HepG2 (cell line): ENCODE results near the gene SPTA1. TPM values are rescaled to one million over a fixed set of nuclear protein-coding genes. Genes with fewer than 3 reads are reported as not detected.

Source experiments
- ATAC-seq: fragments of 200-7000 bp; cut with Tn5 transposase; 3 replicates; pipeline ENCODE4 v1.9.1; 2020; ENCODE audit warnings: mild to moderate bottlenecking, moderate library complexity
- BruUV-seq: library from RNA; stranded (reverse); fragments of 400-500 nt; replicated peaks from 2 replicates; lab custom pipeline; 2021; lab: Mats Ljungman, UMichigan
- CTCF ChIA-PET: fragments of 300-600 bp; formaldehyde crosslinking; extraction: SDS; loops from one replicate; lab custom pipeline; 2021; ENCODE audit warnings: low total read pairs, inconsistent platforms, low intra/inter-chr PET ratio; lab: Yijun Ruan, JAX
- POLR2A ChIA-PET: fragments of 350-600 bp; sonication (Branson Sonifier 250); formaldehyde crosslinking; loops from one replicate; lab custom pipeline; 2020; ENCODE audit warnings: antibody characterized with exemption, inconsistent platforms; lab: Yijun Ruan, JAX
- DNase-seq: peaks from one replicate; pipeline ENCODE4 v3.0.0-alpha.2; 2015; ENCODE audit warnings: low spot score
- FAIRE-seq: peaks from 3 replicates; lab custom pipeline; 2011; peaks lifted over from hg19 to GRCh38; lab: Jason Lieb, UNC
- H2AFZ ChIP-seq: one replicate; pipeline ENCODE4 v1.6.1; 2011; ENCODE audit warnings: low read length, inconsistent platforms
- H3K27ac ChIP-seq: fragments of 300-600 bp; 3 replicates; pipeline ENCODE4 v1.8.0; 2011; ENCODE audit warnings: mixed run types, mild to moderate bottlenecking, mixed read lengths, low read length, inconsistent platforms; ENCODE audit not compliant: insufficient read depth; ENCODE audit errors: extremely low read length
- H3K27me3 ChIP-seq, 2 experiments: fragments of 200-600 bp in 1 of 2; 2 replicates in 1 of 2; 3 replicates in 1 of 2; pipeline versions ENCODE4 v1.6.0 to v1.8.0; 2011; ENCODE audit warnings: low read length in 2 of 2, mild to moderate bottlenecking in 2 of 2, moderate library complexity in 2 of 2, inconsistent platforms in 1 of 2; ENCODE audit not compliant: insufficient read depth in 2 of 2, control insufficient read depth in 1 of 2
- H3K36me3 ChIP-seq, 2 experiments: fragments of 200-600 bp in 1 of 2; replicated peaks in 1 of 2; 2 replicates in 1 of 2; 3 replicates in 1 of 2; pipeline versions ENCODE4 v1.5.1 to v1.8.0; 2011; ENCODE audit warnings: low read length in 2 of 2, inconsistent platforms in 1 of 2; ENCODE audit not compliant: insufficient read depth in 2 of 2, control insufficient read depth in 1 of 2
- H3K4me1 ChIP-seq: 2 replicates; pipeline ENCODE4 v1.5.1; 2012; ENCODE audit warnings: low read length, inconsistent platforms; ENCODE audit not compliant: insufficient read depth
- H3K4me2 ChIP-seq: 2 replicates; pipeline ENCODE4 v1.6.0; 2011; ENCODE audit warnings: low read depth, low read length, inconsistent platforms
- H3K4me3 ChIP-seq, 3 experiments: fragments of 200-600 bp in 1 of 3; sonication (generic), shearing (Covaris generic) in 1 of 3; replicated peaks in 1 of 3; 2 replicates each; pipeline ENCODE4 v1.5.1; 2011 to 2016; ENCODE audit warnings: low read length in 3 of 3, inconsistent platforms in 2 of 3, low read depth in 2 of 3, mild to moderate bottlenecking in 2 of 3, control low read depth in 1 of 3, mixed read lengths in 1 of 3; ENCODE audit not compliant: insufficient read depth in 1 of 3
- H3K79me2 ChIP-seq: one replicate; pipeline ENCODE4 v1.6.1; 2011; ENCODE audit warnings: low read length, inconsistent platforms; ENCODE audit not compliant: insufficient read depth
- H3K9ac ChIP-seq: 2 replicates; pipeline ENCODE4 v1.6.0; 2011; ENCODE audit warnings: mild to moderate bottlenecking, low read depth, low read length, inconsistent platforms; ENCODE audit not compliant: insufficient read depth
- H3K9me3 ChIP-seq: 2 replicates; pipeline ENCODE4 v1.5.1; 2012; ENCODE audit warnings: mild to moderate bottlenecking, low read length
- H4K20me1 ChIP-seq: 2 replicates; pipeline ENCODE4 v1.6.0; 2011; ENCODE audit warnings: inconsistent platforms, mild to moderate bottlenecking, low read length, moderate library complexity; ENCODE audit not compliant: insufficient read depth
- GFI1 ChIP-seq: sonication (generic); formaldehyde crosslinking; IDR thresholded peaks from 2 replicates; pipeline ENCODE4 v1.5.0; 2020; ENCODE audit warnings: missing genetic modification reagents, mild to moderate bottlenecking, borderline replicate concordance
- GLI4 ChIP-seq: sonication (generic); formaldehyde crosslinking; IDR thresholded peaks from 2 replicates; pipeline ENCODE4 v1.5.1; 2020; ENCODE audit warnings: missing genetic modification reagents, mild to moderate bottlenecking, moderate library complexity, borderline replicate concordance
- GMEB1 ChIP-seq: sonication (generic); formaldehyde crosslinking; IDR thresholded peaks from 2 replicates; pipeline ENCODE4 v1.5.1; 2020; ENCODE audit warnings: missing genetic modification reagents, mild to moderate bottlenecking, borderline replicate concordance
- HES4 ChIP-seq: sonication (generic); formaldehyde crosslinking; IDR thresholded peaks from 2 replicates; pipeline ENCODE4 v1.9.0; 2021; ENCODE audit warnings: mild to moderate bottlenecking, missing genetic modification reagents, borderline replicate concordance
- TCF7 ChIP-seq: sonication (generic); IDR thresholded peaks from 2 replicates; pipeline ENCODE4 v1.6.1; 2016; ENCODE audit warnings: antibody characterized with exemption, low read depth
- ZFP82 ChIP-seq: sonication (generic); formaldehyde crosslinking; IDR thresholded peaks from 2 replicates; pipeline ENCODE4 v1.5.1; 2020; ENCODE audit warnings: mild to moderate bottlenecking, missing genetic modification reagents, borderline replicate concordance
- ZNF343 ChIP-seq: sonication (generic); formaldehyde crosslinking; IDR thresholded peaks from 2 replicates; pipeline ENCODE4 v1.4.0; 2020; ENCODE audit warnings: mild to moderate bottlenecking, missing genetic modification reagents
- WGBS: methylation state at CpG from one replicate; pipeline ENCODE4 v1.1.6; 2017; ENCODE audit warnings: low lambda C conversion rate; 5-methylcytosine and 5-hydroxymethylcytosine counted together
- in situ Hi-C: cut with HindIII; loops from 2 replicates; pipeline ENCODE4 v1.10.0; 2017; ENCODE audit warnings: low pct_unique_long_range_greater_than_20kb; ENCODE audit not compliant: extremely low pct_ligation_motif_present
- intact Hi-C: fragments of 100-400 bp; cut with micrococcal nuclease; formaldehyde crosslinking; loops from one replicate; pipeline ENCODE4 v1.10.0; 2022; ENCODE audit not compliant: unreplicated experiment
- polyA plus RNA-seq, 8 experiments: library from polyadenylated mRNA; depleted of rRNA in 3 of 8; stranded (reverse) in 7 of 8; unstranded in 1 of 8; fragments of >200 nt; fragmentation: Illumina TruSeq in 4 of 8; extraction: Trizol in 4 of 8; gene quantifications; 2 replicates each; pipeline versions ENCODE4 v1.2.1 to v1.2.3, GENCODE V29; 2011 to 2016; ENCODE audit warnings: low read depth in 4 of 8, missing spikeins in 1 of 8, mixed read lengths in 1 of 8; ENCODE audit not compliant: insufficient read depth in 1 of 8
- total RNA-seq, 5 experiments: library from RNA; depleted of rRNA; stranded (reverse); fragments of >200 nt; fragmentation: Illumina TruSeq; extraction: Trizol; gene quantifications; 2 replicates each; pipeline ENCODE4 v1.2.3, GENCODE V29; 2016; ENCODE audit warnings: low read depth in 1 of 5
- TF ChIP-seq, protein P1 (sequence below): sonication (generic); formaldehyde crosslinking; conservative IDR thresholded peaks from 2 replicates; pipeline ENCODE4 v1.8.0; 2022; ENCODE audit warnings: missing genetic modification reagents
- TF ChIP-seq, protein P2 (sequence below): sonication (generic); formaldehyde crosslinking; IDR thresholded peaks from 2 replicates; pipeline ENCODE4 v1.4.0; 2020; ENCODE audit warnings: mild to moderate bottlenecking, missing genetic modification reagents
- TF ChIP-seq, protein P3 (sequence below): sonication (generic); formaldehyde crosslinking; IDR thresholded peaks from 2 replicates; pipeline ENCODE4 v1.9.0; 2021; ENCODE audit warnings: missing genetic modification reagents, mild to moderate bottlenecking, borderline replicate concordance

SPTA1 gene
- total and polyA plus RNA-seq, 2 of the 13 experiments (the other 11 are each of a cell fraction or from before 2014, with no cell fraction given): not detected

DNA sequence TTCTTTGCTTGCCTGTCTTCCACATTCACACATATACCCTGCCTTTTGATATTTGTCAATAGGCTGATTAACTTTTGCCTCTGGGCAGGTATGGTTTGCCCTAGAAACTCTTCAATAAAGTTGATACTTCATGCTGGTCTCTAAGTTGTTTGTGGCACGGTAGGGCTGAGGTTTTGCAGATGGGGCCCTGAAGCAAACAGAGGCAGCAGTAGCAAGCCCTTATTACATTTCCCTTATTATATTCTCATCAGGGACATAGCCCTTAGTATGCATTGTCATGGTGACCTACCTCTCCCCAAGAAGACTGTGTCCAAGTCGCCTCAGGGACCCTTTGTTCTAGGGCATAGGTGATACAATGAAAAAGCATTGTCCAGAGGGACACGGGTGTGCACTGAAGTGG, 116.0 kb downstream of the SPTA1 start, which contains the start of gene OR6P1:
TSS of gene OR6P1 (minus strand) at position 101 of the 400 bp plus-strand sequence. CDS start 6,976 bp downstream, outside the sequence.
- H2AFZ ChIP-seq: no peak within 1 kb of the TSS
- H3K4me3 ChIP-seq: no peak within 1 kb of the TSS
- ChIA-PET CTCF (no interaction called here), POLR2A (no interaction called here)
- H3K27me3 ChIP-seq: no peaks in the 10 kb centered on the region
- no peak for DNase-seq
- H3K27ac ChIP-seq: no peak within 1 kb of the TSS
- H3K9ac ChIP-seq: no peak within 1 kb of the TSS
- 0% methylated on average over 3 of the region's 3 CpGs for WGBS
- ATAC-seq: no peak
- in situ Hi-C loops: no loop called here
- TF ChIP-seq ZFP82: no peak
- TF ChIP-seq, protein P1, sequence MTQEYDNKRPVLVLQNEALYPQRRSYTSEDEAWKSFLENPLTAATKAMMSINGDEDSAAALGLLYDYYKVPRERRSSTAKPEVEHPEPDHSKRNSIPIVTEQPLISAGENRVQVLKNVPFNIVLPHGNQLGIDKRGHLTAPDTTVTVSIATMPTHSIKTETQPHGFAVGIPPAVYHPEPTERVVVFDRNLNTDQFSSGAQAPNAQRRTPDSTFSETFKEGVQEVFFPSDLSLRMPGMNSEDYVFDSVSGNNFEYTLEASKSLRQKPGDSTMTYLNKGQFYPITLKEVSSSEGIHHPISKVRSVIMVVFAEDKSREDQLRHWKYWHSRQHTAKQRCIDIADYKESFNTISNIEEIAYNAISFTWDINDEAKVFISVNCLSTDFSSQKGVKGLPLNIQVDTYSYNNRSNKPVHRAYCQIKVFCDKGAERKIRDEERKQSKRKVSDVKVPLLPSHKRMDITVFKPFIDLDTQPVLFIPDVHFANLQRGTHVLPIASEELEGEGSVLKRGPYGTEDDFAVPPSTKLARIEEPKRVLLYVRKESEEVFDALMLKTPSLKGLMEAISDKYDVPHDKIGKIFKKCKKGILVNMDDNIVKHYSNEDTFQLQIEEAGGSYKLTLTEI (CRISPR knock-in tag): no peak
- TF ChIP-seq GMEB1 (CRISPR knock-in tag): no peak
- no peak for TF ChIP-seq HES4 (CRISPR knock-in tag)
- TF ChIP-seq TCF7: no peak
- TF ChIP-seq, protein P2, sequence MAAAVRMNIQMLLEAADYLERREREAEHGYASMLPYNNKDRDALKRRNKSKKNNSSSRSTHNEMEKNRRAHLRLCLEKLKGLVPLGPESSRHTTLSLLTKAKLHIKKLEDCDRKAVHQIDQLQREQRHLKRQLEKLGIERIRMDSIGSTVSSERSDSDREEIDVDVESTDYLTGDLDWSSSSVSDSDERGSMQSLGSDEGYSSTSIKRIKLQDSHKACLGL (CRISPR knock-in tag): no peak
- TF ChIP-seq GLI4: no peak
- TF ChIP-seq, protein P3, sequence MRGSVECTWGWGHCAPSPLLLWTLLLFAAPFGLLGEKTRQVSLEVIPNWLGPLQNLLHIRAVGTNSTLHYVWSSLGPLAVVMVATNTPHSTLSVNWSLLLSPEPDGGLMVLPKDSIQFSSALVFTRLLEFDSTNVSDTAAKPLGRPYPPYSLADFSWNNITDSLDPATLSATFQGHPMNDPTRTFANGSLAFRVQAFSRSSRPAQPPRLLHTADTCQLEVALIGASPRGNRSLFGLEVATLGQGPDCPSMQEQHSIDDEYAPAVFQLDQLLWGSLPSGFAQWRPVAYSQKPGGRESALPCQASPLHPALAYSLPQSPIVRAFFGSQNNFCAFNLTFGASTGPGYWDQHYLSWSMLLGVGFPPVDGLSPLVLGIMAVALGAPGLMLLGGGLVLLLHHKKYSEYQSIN (CRISPR knock-in tag): no peak
- no peak for TF ChIP-seq ZNF343 (CRISPR knock-in tag)
- TF ChIP-seq GFI1 (CRISPR knock-in tag): no peak
- intact Hi-C loops: no loop called here
- no peaks in the 10 kb centered on the region for H4K20me1 ChIP-seq
- H3K4me1 ChIP-seq: no peaks in the 10 kb centered on the region
- H3K79me2 ChIP-seq: no peaks in the 10 kb centered on the region
- no peaks in the 10 kb centered on the region for H3K36me3 ChIP-seq
- no peak for FAIRE-seq
- H3K4me2 ChIP-seq: no peak within 1 kb of the TSS
- peaks cover 10% of the 10 kb centered on the region for H3K9me3 ChIP-seq
- BruUV-seq: no TSS peak
